Lower leg skin (tissue), 4 donors: ENCODE measurements around the gene PNPLA4. TPM values are rescaled to one million over a fixed set of nuclear protein-coding genes. Genes with fewer than 3 reads are reported as not detected.

Experiments
- DNase-seq, 2 donors: peaks; one replicate each; pipeline ENCODE4 v3.0.0-alpha.2; 2019; ENCODE audit warnings: low spot score in 2 of 2
- H3K4me3 ChIP-seq: fragments of 200-600 bp; sonication (generic); 2 replicates; pipeline ENCODE4 v1.5.1; 2017; ENCODE audit warnings: mild to moderate bottlenecking, low read depth; ENCODE audit not compliant: poor library complexity, severe bottlenecking
- POLR2A ChIP-seq, 2 donors: fragments of 450-650 bp; IDR thresholded peaks; one replicate each; pipeline ENCODE4 v1.6.1; 2016 to 2017; ENCODE audit warnings: antibody characterized with exemption in 2 of 2, mild to moderate bottlenecking in 1 of 2, moderate library complexity in 1 of 2
- WGBS, 2 donors: methylation state at CpG; one replicate each; pipeline ENCODE4 v1.1.5; 2018; 5-methylcytosine and 5-hydroxymethylcytosine counted together
- intact Hi-C: fragments of 100-400 bp; cut with DNase I; formaldehyde crosslinking; loops from one replicate; pipeline ENCODE4 v1.15.0; 2023; ENCODE audit warnings: low total_unique reads
- total RNA-seq, 4 donors: library from RNA; depleted of rRNA; stranded (reverse); fragments of >200 nt; gene quantifications; one replicate each; pipeline ENCODE4 v1.1.0, GENCODE V29; 2016
- TF ChIP-seq, protein P1 (sequence below), 3 donors: fragments of 450-650 bp; IDR thresholded peaks; one replicate each; pipeline ENCODE4 v1.5.1; 2016; ENCODE audit warnings: antibody characterized with exemption in 3 of 3, mild to moderate bottlenecking in 3 of 3, moderate library complexity in 2 of 3

PNPLA4 gene
- total RNA-seq, 4 donors from 2014 or later, result 4.8 to 31.6 (median 18.6) TPM

DNA sequence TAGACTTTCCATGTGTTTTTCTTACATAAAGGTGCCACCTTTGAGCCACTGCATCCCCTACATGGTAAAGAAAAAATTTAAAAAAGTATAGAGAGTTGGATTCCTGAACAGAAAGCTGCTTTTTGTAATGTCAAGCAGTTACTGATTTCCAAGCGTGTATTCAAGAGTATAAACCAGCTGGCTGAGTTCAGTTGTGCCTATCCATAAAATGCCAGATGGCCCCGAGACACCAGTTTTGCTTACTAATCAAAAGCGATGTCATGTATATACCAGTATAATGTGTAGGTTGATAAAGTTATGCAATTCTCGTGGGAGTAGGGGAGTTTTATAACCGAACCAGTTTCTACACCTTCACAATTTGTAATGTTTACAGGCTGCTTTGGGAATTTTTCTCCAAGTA is 26.2 kb upstream of the PNPLA4 start:
- no peak overlapping the region for H3K4me3 ChIP-seq
- intact Hi-C loops, result no loop called here
- TF ChIP-seq, protein P1, sequence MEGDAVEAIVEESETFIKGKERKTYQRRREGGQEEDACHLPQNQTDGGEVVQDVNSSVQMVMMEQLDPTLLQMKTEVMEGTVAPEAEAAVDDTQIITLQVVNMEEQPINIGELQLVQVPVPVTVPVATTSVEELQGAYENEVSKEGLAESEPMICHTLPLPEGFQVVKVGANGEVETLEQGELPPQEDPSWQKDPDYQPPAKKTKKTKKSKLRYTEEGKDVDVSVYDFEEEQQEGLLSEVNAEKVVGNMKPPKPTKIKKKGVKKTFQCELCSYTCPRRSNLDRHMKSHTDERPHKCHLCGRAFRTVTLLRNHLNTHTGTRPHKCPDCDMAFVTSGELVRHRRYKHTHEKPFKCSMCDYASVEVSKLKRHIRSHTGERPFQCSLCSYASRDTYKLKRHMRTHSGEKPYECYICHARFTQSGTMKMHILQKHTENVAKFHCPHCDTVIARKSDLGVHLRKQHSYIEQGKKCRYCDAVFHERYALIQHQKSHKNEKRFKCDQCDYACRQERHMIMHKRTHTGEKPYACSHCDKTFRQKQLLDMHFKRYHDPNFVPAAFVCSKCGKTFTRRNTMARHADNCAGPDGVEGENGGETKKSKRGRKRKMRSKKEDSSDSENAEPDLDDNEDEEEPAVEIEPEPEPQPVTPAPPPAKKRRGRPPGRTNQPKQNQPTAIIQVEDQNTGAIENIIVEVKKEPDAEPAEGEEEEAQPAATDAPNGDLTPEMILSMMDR (IDR thresholded peaks at IDR 0.05), result no peak
- no peak for TF ChIP-seq POLR2A (IDR thresholded peaks at IDR 0.05)
- 31 to 40% methylated on average over 5 of the region's 5 CpGs for WGBS, 2 donors
- DNase-seq, result no peak

DNA sequence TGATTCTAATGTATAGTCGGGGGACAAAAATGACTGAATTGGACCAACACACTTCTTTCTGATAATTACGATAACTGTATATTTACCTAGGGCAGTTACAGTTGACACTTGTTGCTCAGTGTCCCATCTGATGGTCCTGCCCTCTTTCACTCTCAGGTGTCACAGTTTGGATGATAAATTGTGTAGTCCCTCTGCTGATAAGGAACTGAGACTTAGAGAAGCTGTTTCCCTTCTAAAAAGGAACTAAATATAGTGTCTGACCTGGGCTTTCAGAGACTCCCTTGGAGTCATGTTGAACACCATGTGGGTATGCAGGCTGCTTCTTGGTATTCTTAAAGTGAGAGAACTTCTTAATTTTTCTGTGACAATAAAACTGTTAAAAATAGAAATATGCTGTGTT is 23.7 kb upstream of the PNPLA4 start:
- intact Hi-C loops, result no loop called here

DNA sequence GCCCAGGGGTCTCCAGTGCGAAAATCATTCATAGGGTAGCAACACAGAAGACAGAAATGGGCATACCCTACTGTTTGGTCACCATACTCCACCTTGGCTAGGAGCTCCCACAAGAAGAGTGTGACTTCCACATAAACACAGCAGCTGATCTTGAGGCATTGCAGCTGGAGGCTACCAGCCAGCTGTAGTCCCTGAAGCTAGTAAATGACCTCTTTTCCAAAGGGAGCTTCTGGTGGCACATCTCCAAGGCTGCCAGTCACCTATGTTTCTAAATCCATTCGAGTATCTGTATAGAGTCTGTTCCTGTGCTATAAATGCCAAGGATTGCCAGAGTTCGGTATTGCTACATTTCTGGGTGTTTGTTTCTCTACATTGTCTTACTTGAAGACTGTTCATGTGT is 21.3 kb upstream of the PNPLA4 start:
- H3K4me3 ChIP-seq, result no peak overlapping the region
- WGBS, 2 donors, result 70 to 72% methylated on average over 3 of the region's 3 CpGs
- TF ChIP-seq POLR2A (IDR thresholded peaks at IDR 0.05), result no peak
- TF ChIP-seq, protein P1 (IDR thresholded peaks at IDR 0.05), result no peak
- DNase-seq, result no peak
- intact Hi-C loops, result no loop called here

More for the DNA sequence above, 23.7 kb upstream of the PNPLA4 start:
- DNase-seq, result no peak
- no peak for TF ChIP-seq POLR2A (IDR thresholded peaks at IDR 0.05)
- TF ChIP-seq, protein P1 (IDR thresholded peaks at IDR 0.05), result no peak
- no peak overlapping the region for H3K4me3 ChIP-seq
- 91 to 96% methylated on average over 2 of the region's 2 CpGs for WGBS, 2 donors

DNA sequence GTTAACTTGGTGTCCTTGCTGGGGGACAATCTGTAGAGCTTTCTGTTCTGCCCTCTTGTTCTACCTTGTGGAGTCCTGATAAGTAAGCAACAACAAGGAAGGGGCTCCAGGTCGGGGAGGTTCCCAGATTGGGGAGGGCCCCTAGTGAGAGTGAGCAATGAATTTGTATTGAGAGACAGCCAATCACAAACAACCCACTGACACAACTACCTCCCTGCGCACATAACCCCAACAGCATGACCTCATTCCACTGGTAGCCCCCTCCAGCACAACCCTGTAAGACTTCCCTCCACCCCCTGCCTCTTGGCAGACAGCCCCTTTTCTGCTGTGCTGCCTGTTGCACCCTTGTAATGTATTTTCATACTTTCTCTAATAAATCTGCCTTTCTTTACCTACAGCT is 19.7 kb upstream of the PNPLA4 start:
- intact Hi-C loops, result no loop called here
- 44 to 51% methylated on average over 2 of the region's 2 CpGs for WGBS, 2 donors

DNA sequence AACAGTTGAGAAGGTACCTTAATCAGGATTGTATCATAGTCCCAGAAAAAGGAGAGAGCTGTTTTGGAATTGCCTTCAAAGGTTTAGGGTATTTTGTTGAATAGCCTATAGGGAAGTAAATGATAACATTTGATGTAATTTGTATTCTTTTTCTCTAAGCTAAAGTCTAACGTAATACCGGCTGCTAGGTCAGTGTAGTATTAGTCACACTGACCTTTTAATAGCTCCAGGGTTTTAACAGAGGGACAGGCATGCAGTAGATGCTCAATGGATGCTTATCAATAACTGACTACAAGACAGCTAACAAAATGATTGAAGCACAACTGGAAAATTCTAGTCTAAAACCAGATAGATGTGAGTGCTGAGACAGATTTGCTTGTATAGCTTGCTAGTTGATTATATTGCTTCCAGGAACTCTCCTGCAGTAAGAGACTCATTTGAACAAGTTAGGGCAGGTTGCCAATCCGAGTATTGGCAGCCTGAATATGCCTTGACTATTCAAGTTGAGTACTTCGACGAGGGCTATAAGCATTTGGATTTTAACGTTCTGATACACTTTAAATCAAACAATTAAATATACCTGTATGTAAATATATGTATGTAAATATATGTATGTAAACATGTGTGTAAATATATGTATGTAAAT is 16.5 kb upstream of the PNPLA4 start:
- 45 to 54% methylated on average over 6 of the region's 6 CpGs for WGBS, 2 donors
- TF ChIP-seq, protein P1 (IDR thresholded peaks at IDR 0.05), result no peak
- TF ChIP-seq POLR2A (IDR thresholded peaks at IDR 0.05), result no peak
- H3K4me3 ChIP-seq, result no peak overlapping the region
- DNase-seq, result no peak
- intact Hi-C loops, result no loop called here

More for the DNA sequence above, 19.7 kb upstream of the PNPLA4 start:
- DNase-seq, result no peak
- no peak overlapping the region for H3K4me3 ChIP-seq
- TF ChIP-seq POLR2A (IDR thresholded peaks at IDR 0.05), result no peak
- TF ChIP-seq, protein P1 (IDR thresholded peaks at IDR 0.05), result no peak
